Trophoblast cell (in vitro differentiated cells and primary cell): ENCODE measurements around the gene TSSK6. TPM values are rescaled to one million over a fixed set of nuclear protein-coding genes. Genes with fewer than 3 reads are reported as not detected.
A peak's percentile ranks its signal among the peaks of the same experiment; 100 is the strongest.

Experiments used
- DNase-seq, 2 donors: peaks; one replicate each; pipeline ENCODE4 v3.0.0-alpha.2; 2016
- H2AFZ ChIP-seq: 2 replicates; pipeline ENCODE4 v1.6.1; 2013; ENCODE audit warnings: low read length, moderate library complexity, mild to moderate bottlenecking; ENCODE audit not compliant: insufficient read depth, poor library complexity
- H2AK5ac ChIP-seq: 2 replicates; pipeline ENCODE4 v1.6.1; 2013; ENCODE audit warnings: mild to moderate bottlenecking, low read length
- H2BK120ac ChIP-seq: 2 replicates; pipeline ENCODE4 v1.6.1; 2013; ENCODE audit warnings: low read length, mild to moderate bottlenecking, moderate library complexity; ENCODE audit not compliant: insufficient read depth, poor library complexity
- H2BK12ac ChIP-seq: 2 replicates; pipeline ENCODE4 v1.6.1; 2013; ENCODE audit warnings: mild to moderate bottlenecking, low read length, moderate library complexity
- H2BK5ac ChIP-seq: 2 replicates; pipeline ENCODE4 v1.6.1; 2013; ENCODE audit warnings: low read length, low read depth, moderate library complexity, mild to moderate bottlenecking; ENCODE audit not compliant: poor library complexity
- H3K14ac ChIP-seq: 2 replicates; pipeline ENCODE4 v1.6.1; 2013; ENCODE audit warnings: mild to moderate bottlenecking, low read length
- H3K18ac ChIP-seq: 2 replicates; pipeline ENCODE4 v1.6.1; 2013; ENCODE audit warnings: mild to moderate bottlenecking, low read length
- H3K23ac ChIP-seq: 2 replicates; pipeline ENCODE4 v1.6.1; 2013; ENCODE audit warnings: low read length
- H3K27ac ChIP-seq: 2 replicates; pipeline ENCODE4 v1.5.1; 2013; ENCODE audit warnings: low read depth, mild to moderate bottlenecking, inconsistent platforms, low read length, moderate library complexity
- H3K27me3 ChIP-seq: 2 replicates; pipeline ENCODE4 v1.6.1; 2013; ENCODE audit warnings: inconsistent platforms, mild to moderate bottlenecking, low read length, moderate library complexity; ENCODE audit not compliant: insufficient read depth
- H3K36me3 ChIP-seq, 2 experiments: 1 replicate in 1 of 2; 2 replicates in 1 of 2; pipeline ENCODE4 v1.6.1; 2013; ENCODE audit warnings: low read length in 2 of 2, mild to moderate bottlenecking in 2 of 2, moderate library complexity in 1 of 2; ENCODE audit not compliant: insufficient read depth in 2 of 2, control insufficient read depth in 1 of 2
- H3K4ac ChIP-seq: 2 replicates; pipeline ENCODE4 v1.6.1; 2013; ENCODE audit warnings: low read depth, mild to moderate bottlenecking, low read length, moderate library complexity
- H3K4me1 ChIP-seq, 2 experiments: 1 replicate in 1 of 2; 2 replicates in 1 of 2; pipeline ENCODE4 v1.6.1; 2013; ENCODE audit warnings: low read length in 2 of 2, mild to moderate bottlenecking in 2 of 2, moderate library complexity in 1 of 2; ENCODE audit not compliant: insufficient read depth in 2 of 2, control insufficient read depth in 1 of 2
- H3K4me2 ChIP-seq: 2 replicates; pipeline ENCODE4 v1.6.1; 2013; ENCODE audit warnings: inconsistent platforms, mild to moderate bottlenecking, low read length, moderate library complexity
- H3K4me3 ChIP-seq: 2 replicates; pipeline ENCODE4 v1.5.1; 2013; ENCODE audit warnings: mild to moderate bottlenecking, low read depth, low read length, inconsistent platforms
- H3K79me1 ChIP-seq: one replicate; pipeline ENCODE4 v1.6.1; 2013; ENCODE audit warnings: low read length
- H3K79me2 ChIP-seq: 2 replicates; pipeline ENCODE4 v1.6.1; 2013; ENCODE audit warnings: low read length, mild to moderate bottlenecking; ENCODE audit not compliant: control insufficient read depth, insufficient read depth, poor library complexity
- H3K9ac ChIP-seq: 2 replicates; pipeline ENCODE4 v1.6.1; 2013; ENCODE audit warnings: mild to moderate bottlenecking, low read length
- H3K9me3 ChIP-seq: 2 replicates; pipeline ENCODE4 v1.6.1; 2013; ENCODE audit warnings: low read depth, mild to moderate bottlenecking, control low read depth, inconsistent platforms, low read length; ENCODE audit not compliant: insufficient read depth
- H4K12ac ChIP-seq: 2 replicates; pipeline ENCODE4 v1.6.1; 2013; ENCODE audit warnings: low read depth, mild to moderate bottlenecking, low read length, moderate library complexity
- H4K8ac ChIP-seq: 2 replicates; pipeline ENCODE4 v1.6.1; 2013; ENCODE audit warnings: low read depth, mild to moderate bottlenecking, low read length, moderate library complexity
- H4K91ac ChIP-seq: one replicate; pipeline ENCODE4 v1.6.1; 2013; ENCODE audit warnings: low read depth, mild to moderate bottlenecking, low read length, moderate library complexity
- WGBS: extraction: QIAGEN DNeasy Blood & Tissue Kit; methylation state at CpG from one replicate; pipeline ENCODE4 v1.1.7; 2013; ENCODE audit warnings: missing lambda C conversion rate; ENCODE audit not compliant: insufficient read length, insufficient coverage; ENCODE audit errors: extremely low coverage; 5-methylcytosine and 5-hydroxymethylcytosine counted together
- polyA plus RNA-seq: library from polyadenylated mRNA; stranded (reverse); fragments of 200-250 nt; gene quantifications from 2 replicates; pipeline ENCODE4 v1.2.3, GENCODE V29; 2013

The TSSK6 gene
- polyA plus RNA-seq, result 1.1 and 1.4 TPM in 2 replicates

- Histone ChIP-seq H2BK5ac (peak within 1 kb of the TSS; percentile 42), H3K27ac (peak within 1 kb of the TSS; percentile 46), H3K9ac (peak within 1 kb of the TSS; percentile 91), H3K27me3 (no peaks in the 10 kb centered on the region), H3K23ac (no peak within 1 kb of the TSS), H3K4me2 (peak within 1 kb of the TSS; percentile 76), H3K4ac (peak within 1 kb of the TSS; percentile 95), H3K4me3 (peak within 1 kb of the TSS; percentile 76), H4K8ac (peak within 1 kb of the TSS; percentile 87), H3K4me1 (peaks cover 5 to 6% of the 10 kb centered on the region in 2 experiments), H2BK120ac (peak within 1 kb of the TSS; percentile 70), H3K79me1 (peaks cover 10% of the 10 kb centered on the region), H4K91ac (peak within 1 kb of the TSS; percentile 80), H2BK12ac (no peak within 1 kb of the TSS), H3K18ac (peak within 1 kb of the TSS; percentile 88), H3K36me3 (peaks cover 11 to 17% of the 10 kb centered on the region in 2 experiments), H3K9me3 (peaks cover 10% of the 10 kb centered on the region), H2AK5ac (peak within 1 kb of the TSS; percentile 77), H2AFZ (peak within 1 kb of the TSS; percentile 85), H3K79me2 (peaks cover 8% of the 10 kb centered on the region), H3K14ac (peak within 1 kb of the TSS; percentile 91), H4K12ac (peak within 1 kb of the TSS; percentile 82)
- no peak for DNase-seq
- no CpG with 5 or more reads among the region's 74 CpGs for WGBS
Measured at GRCh38 chr19:19514881-19515641, at the start of gene TSSK6. TSSK6 (minus strand) TSS chr19:19515548; CDS start chr19:19515427, 121 bp downstream.

GRCh38 chr19:19563348-19563848 lies 48.0 kb upstream of the TSSK6 start:
- Histone ChIP-seq H3K14ac (no peak overlapping the region), H3K36me3 (no peaks in the 10 kb centered on the region), H3K4me2 (no peak overlapping the region), H3K79me1 (no peaks in the 10 kb centered on the region), H2AK5ac (no peak overlapping the region), H2AFZ (no peak overlapping the region), H3K4me3 (no peak overlapping the region), H2BK120ac (no peak overlapping the region), H3K79me2 (no peaks in the 10 kb centered on the region), H3K4ac (no peak overlapping the region), H3K4me1 (no peaks in the 10 kb centered on the region), H3K27me3 (no peaks in the 10 kb centered on the region), H4K8ac (no peak overlapping the region), H2BK12ac (no peak overlapping the region), H3K18ac (no peak overlapping the region), H3K27ac (no peak overlapping the region), H3K9ac (no peak overlapping the region), H4K12ac (no peak overlapping the region), H3K9me3 (no peaks in the 10 kb centered on the region), H2BK5ac (no peak overlapping the region), H4K91ac (no peak overlapping the region), H3K23ac (no peak overlapping the region)
- no CpG with 5 or more reads among the region's 17 CpGs for WGBS
- no peak for DNase-seq

- Histone ChIP-seq H3K4me3 (no peak overlapping the region), H2BK5ac (no peak overlapping the region), H3K4me2 (no peak overlapping the region), H4K91ac (no peak overlapping the region), H3K9ac (no peak overlapping the region), H2BK120ac (no peak overlapping the region), H3K18ac (no peak overlapping the region), H4K12ac (no peak overlapping the region), H3K14ac (no peak overlapping the region), H3K36me3 (no peaks in the 10 kb centered on the region), H2BK12ac (no peak overlapping the region), H3K4me1 (no peaks in the 10 kb centered on the region), H3K79me2 (no peaks in the 10 kb centered on the region), H3K27me3 (no peaks in the 10 kb centered on the region), H3K4ac (no peak overlapping the region), H3K79me1 (no peaks in the 10 kb centered on the region), H3K27ac (no peak overlapping the region), H2AFZ (no peak overlapping the region), H3K9me3 (no peaks in the 10 kb centered on the region), H3K23ac (no peak overlapping the region), H2AK5ac (no peak overlapping the region), H4K8ac (no peak overlapping the region)
- no peak for DNase-seq
- no CpG with 5 or more reads among the region's 17 CpGs for WGBS
Measured at GRCh38 chr19:19562665-19563347, 47.5 kb upstream of the TSSK6 start.

GRCh38 chr19:19561946-19562664 lies 46.8 kb upstream of the TSSK6 start:
- H3K36me3 ChIP-seq, result no peaks in the 10 kb centered on the region
- H4K12ac ChIP-seq, result no peak overlapping the region
- no peak overlapping the region for H4K91ac ChIP-seq
- H3K14ac ChIP-seq, result no peak overlapping the region
- H3K27me3 ChIP-seq, result no peaks in the 10 kb centered on the region
- H2BK5ac ChIP-seq, result no peak overlapping the region
- H3K79me2 ChIP-seq, result no peaks in the 10 kb centered on the region
- no peak overlapping the region for H3K4me3 ChIP-seq
- H2BK12ac ChIP-seq, result no peak overlapping the region
- H4K8ac ChIP-seq, result no peak overlapping the region
- H3K23ac ChIP-seq, result no peak overlapping the region
- H3K4ac ChIP-seq, result no peak overlapping the region
- no peaks in the 10 kb centered on the region for H3K79me1 ChIP-seq
- H2AFZ ChIP-seq, result no peak overlapping the region
- no peak overlapping the region for H2BK120ac ChIP-seq
- WGBS, result no CpG with 5 or more reads among the region's 26 CpGs
- H3K9me3 ChIP-seq, result no peaks in the 10 kb centered on the region
- DNase-seq, result no peak
- H3K27ac ChIP-seq, result no peak overlapping the region
- H2AK5ac ChIP-seq, result no peak overlapping the region
- no peaks in the 10 kb centered on the region for H3K4me1 ChIP-seq
- no peak overlapping the region for H3K4me2 ChIP-seq
- no peak overlapping the region for H3K9ac ChIP-seq
- H3K18ac ChIP-seq, result no peak overlapping the region
